Subcutaneous abdominal adipose tissue (tissue), 5 donors: ENCODE results near the gene NT5C3A.
"Not testable (repeated sequence)": the region's sequence is repeated elsewhere in the genome, so short reads cannot be mapped to it uniquely, and the experiment has no call there.

Source experiments
- H3K27ac ChIP-seq: one replicate; pipeline ENCODE4 v1.7.0; 2013; ENCODE audit warnings: low read depth, mild to moderate bottlenecking, inconsistent platforms, low read length, moderate library complexity
- H3K27me3 ChIP-seq, 5 donors: one replicate each; pipeline ENCODE4 v1.7.0; 2013; ENCODE audit warnings: low read length in 5 of 5, inconsistent platforms in 1 of 5; ENCODE audit not compliant: control insufficient read depth in 5 of 5, insufficient read depth in 4 of 5
- H3K36me3 ChIP-seq, 5 donors: one replicate each; pipeline ENCODE4 v1.7.0; 2013; ENCODE audit warnings: low read length in 5 of 5; ENCODE audit not compliant: control insufficient read depth in 5 of 5, insufficient read depth in 5 of 5
- H3K4me1 ChIP-seq, 5 donors: one replicate each; pipeline ENCODE4 v1.7.0; 2013; ENCODE audit warnings: low read length in 5 of 5, mild to moderate bottlenecking in 3 of 5, moderate library complexity in 1 of 5; ENCODE audit not compliant: control insufficient read depth in 5 of 5, insufficient read depth in 5 of 5
- H3K4me3 ChIP-seq, 5 donors: one replicate each; pipeline ENCODE4 v1.7.0; 2013; ENCODE audit warnings: low read length in 5 of 5, low read depth in 1 of 5
- H3K9ac ChIP-seq, 5 donors: one replicate each; pipeline ENCODE4 v1.7.0; 2013; ENCODE audit warnings: low read length in 5 of 5, mild to moderate bottlenecking in 4 of 5, moderate library complexity in 3 of 5
- H3K9me3 ChIP-seq, 5 donors: one replicate each; pipeline ENCODE4 v1.7.0; 2013; ENCODE audit warnings: low read length in 5 of 5; ENCODE audit not compliant: control insufficient read depth in 5 of 5
- donor health status: healthy.
- donor health status: healthy.
- donor health status: healthy.
- donor health status: healthy.
- donor health status: healthy.

The NT5C3A gene

GRCh38 chr7:32964461-32965159, 98.0 kb downstream of the NT5C3A start:
- H3K4me3 ChIP-seq, H3K9me3 ChIP-seq, H3K36me3 ChIP-seq, H3K27me3 ChIP-seq, H3K27ac ChIP-seq, H3K9ac ChIP-seq: not testable (repeated sequence)
- H3K4me1 ChIP-seq = peaks cover 2 to 16% (median 13%) of the 10 kb centered on the region in 5 donors
